Endothelial cell of umbilical vein (primary cell): Measurements from ENCODE around the gene SLC12A4. TPM values are rescaled to one million over a fixed set of nuclear protein-coding genes. Genes with fewer than 3 reads are reported as not detected.

Experiments
- BruUV-seq: library from RNA; stranded (reverse); fragments of 400-500 nt; replicated peaks from 2 replicates; lab custom pipeline; 2021; lab: Mats Ljungman, UMichigan
- CTCF ChIA-PET: fragments of 300-600, 350-600 bp; sonication (Branson Sonifier 250); formaldehyde crosslinking; loops from one replicate; lab custom pipeline; 2021; ENCODE audit warnings: antibody characterized with exemption, inconsistent platforms; lab: Charles Lee
- POLR2A ChIA-PET: fragments of 300-600, 350-600 bp; sonication (Branson Sonifier 250); formaldehyde crosslinking; loops from one replicate; lab custom pipeline; 2021; ENCODE audit warnings: antibody characterized with exemption, inconsistent platforms; lab: Charles Lee
- DNase-seq: peaks from one replicate; pipeline ENCODE4 v3.0.0-alpha.2; 2011; ENCODE audit warnings: low read depth, low spot score
- FAIRE-seq: peaks from 2 replicates; lab custom pipeline; 2011; peaks lifted over from hg19 to GRCh38; lab: Jason Lieb, UNC
- H2AFZ ChIP-seq: 2 replicates; pipeline ENCODE4 v1.6.0; 2012; ENCODE audit warnings: low read depth, low read length, control low read depth, inconsistent platforms
- H3K27ac ChIP-seq: 2 replicates; pipeline ENCODE4 v1.5.1; 2011; ENCODE audit warnings: low read depth, mild to moderate bottlenecking, control low read depth, low read length, moderate library complexity; ENCODE audit not compliant: insufficient read depth
- H3K27me3 ChIP-seq, 2 experiments: 2 replicates each; pipeline versions ENCODE4 v1.6.0 to v1.6.1; 2011; ENCODE audit warnings: low read length in 2 of 2, mixed read lengths in 1 of 2; ENCODE audit not compliant: control insufficient read depth in 2 of 2, insufficient read depth in 2 of 2
- H3K36me3 ChIP-seq, 2 experiments: 2 replicates in 1 of 2; 3 replicates in 1 of 2; pipeline ENCODE4 v1.5.1; 2011; ENCODE audit warnings: low read length in 2 of 2, mild to moderate bottlenecking in 1 of 2, moderate library complexity in 1 of 2; ENCODE audit not compliant: control insufficient read depth in 2 of 2, insufficient read depth in 2 of 2; ENCODE audit errors: extremely low read depth in 1 of 2
- H3K4me1 ChIP-seq: 3 replicates; pipeline ENCODE4 v1.5.1; 2011; ENCODE audit warnings: mild to moderate bottlenecking, low read length; ENCODE audit not compliant: control insufficient read depth, insufficient read depth; ENCODE audit errors: extremely low read depth
- H3K4me2 ChIP-seq: 2 replicates; pipeline ENCODE4 v1.6.1; 2011; ENCODE audit warnings: low read length, control low read depth, mixed read lengths; ENCODE audit not compliant: insufficient read depth
- H3K4me3 ChIP-seq, 3 experiments: fragments of 200-600 bp in 1 of 3; sonication (generic), shearing (Covaris generic) in 1 of 3; replicated peaks in 1 of 3; 2 replicates each; pipeline ENCODE4 v1.5.1; 2011 to 2016; ENCODE audit warnings: control low read depth in 3 of 3, low read length in 3 of 3, mild to moderate bottlenecking in 2 of 3, inconsistent platforms in 1 of 3, low read depth in 1 of 3, moderate library complexity in 1 of 3; ENCODE audit not compliant: insufficient read depth in 1 of 3
- H3K79me2 ChIP-seq: 2 replicates; pipeline ENCODE4 v1.6.0; 2012; ENCODE audit warnings: low read length, inconsistent platforms; ENCODE audit not compliant: control insufficient read depth, insufficient read depth
- H3K9ac ChIP-seq: replicated peaks from 2 replicates; pipeline ENCODE3; 2011; ENCODE audit warnings: low read length, control low read depth; ENCODE audit not compliant: insufficient read depth; ENCODE audit errors: extremely low read depth
- H3K9me1 ChIP-seq: replicated peaks from 3 replicates; pipeline ENCODE4 v1.6.0; 2011; ENCODE audit warnings: mild to moderate bottlenecking, low read length; ENCODE audit not compliant: control insufficient read depth, insufficient read depth; ENCODE audit errors: extremely low read depth
- H3K9me3 ChIP-seq: replicated peaks from 2 replicates; pipeline ENCODE4 v1.5.1; 2012; ENCODE audit warnings: low read length, inconsistent platforms; ENCODE audit not compliant: control insufficient read depth, insufficient read depth
- H4K20me1 ChIP-seq: replicated peaks from 2 replicates; pipeline ENCODE3; 2011; ENCODE audit warnings: mild to moderate bottlenecking, low read length; ENCODE audit not compliant: control insufficient read depth, insufficient read depth; ENCODE audit errors: extremely low read depth
- CTCF ChIP-seq, 2 donors: IDR thresholded peaks; 1 replicate in 1 of 2; 2 replicates in 1 of 2; pipeline ENCODE4 v1.5.1; 2011; ENCODE audit warnings: low read length in 2 of 2, mild to moderate bottlenecking in 2 of 2, moderate library complexity in 2 of 2, control low read depth in 1 of 2, inconsistent platforms in 1 of 2, low read depth in 1 of 2; ENCODE audit not compliant: insufficient read depth in 1 of 2; ENCODE audit errors: extremely low read depth in 1 of 2
- FOS ChIP-seq: IDR thresholded peaks from 2 replicates; pipeline ENCODE4 v1.6.1; 2011; ENCODE audit warnings: mild to moderate bottlenecking, low read length, moderate library complexity, borderline replicate concordance; ENCODE audit not compliant: insufficient read depth
- JUN ChIP-seq: IDR thresholded peaks from 2 replicates; pipeline ENCODE4 v1.6.1; 2011; ENCODE audit warnings: borderline replicate concordance, low read depth; ENCODE audit not compliant: insufficient read length, insufficient read depth
- MYC ChIP-seq: IDR thresholded peaks from one replicate; pipeline ENCODE4 v1.6.1; 2011; ENCODE audit warnings: mild to moderate bottlenecking, low read depth, low read length
- POLR2A ChIP-seq: IDR thresholded peaks from 2 replicates; pipeline ENCODE4 v1.6.1; 2012; ENCODE audit warnings: low read depth, mild to moderate bottlenecking, control low read depth, low read length
- dilution Hi-C: fragments of 300-500 bp; cut with MboI; formaldehyde crosslinking; loops from one replicate; pipeline ENCODE4 v1.15.0; 2019; ENCODE audit warnings: low sequenced_read_pairs; ENCODE audit not compliant: extremely low pct_ligation_motif_present
- intact Hi-C: fragments of 100-400 bp; cut with micrococcal nuclease; formaldehyde crosslinking; loops from one replicate; pipeline ENCODE4 v1.10.0; 2022
- polyA plus RNA-seq, 4 experiments: library from polyadenylated mRNA; depleted of rRNA in 3 of 4; stranded (reverse) in 3 of 4; unstranded in 1 of 4; fragments of >200 nt; gene quantifications; 2 replicates each; pipeline versions ENCODE4 v1.2.1 to v1.2.3, GENCODE V29; 2011 to 2012; ENCODE audit warnings: missing spikeins in 1 of 4
- total RNA-seq: library from RNA; stranded (reverse); gene quantifications from 2 replicates; pipeline ENCODE4 v1.2.3, GENCODE V29; 2021

Gene SLC12A4
- total and polyA plus RNA-seq, 2 donors (not counting 3 experiments of a cell fraction or from before 2014, with no cell fraction given), result 110 to 114 TPM

GRCh38 chr16:67961551-67961957 is 6.9 kb downstream of the SLC12A4 start:
- no TSS peak for BruUV-seq
- dilution Hi-C loops, result no loop called here
- no peaks in the 10 kb centered on the region for H3K9me3 ChIP-seq

More at GRCh38 chr16:67961551-67961957, 6.9 kb downstream of the SLC12A4 start:
- TF ChIP-seq POLR2A, result no peak
- no peak for TF ChIP-seq FOS
- TF ChIP-seq JUN, result no peak
- TF ChIP-seq MYC, result no peak
- TF ChIP-seq CTCF (IDR thresholded peaks at IDR 0.05; ENCODE audit: extremely low read depth in 1 of 2, insufficient read depth in 1 of 2, low read depth in 1 of 2, low read length in 2 of 2), result no peak
- ChIA-PET POLR2A (no interaction called here), CTCF (interaction anchor here (2.7 kb wide), 1 partner anchor 79 kb away, joined by 8 read pairs; no protein-coding TSS in a partner anchor)
- FAIRE-seq, result no peak
- Histone ChIP-seq H3K27ac (no peak overlapping the region), H2AFZ (no peak overlapping the region), H3K9me1 (no peaks in the 10 kb centered on the region), H3K9ac (no peak overlapping the region), H3K4me3 (no peak overlapping the region), H3K4me2 (no peak overlapping the region), H3K27me3 (no peaks in the 10 kb centered on the region), H3K36me3 (peaks cover 12 to 50% of the 10 kb centered on the region in 2 experiments), H4K20me1 (no peaks in the 10 kb centered on the region), H3K4me1 (peaks cover 7% of the 10 kb centered on the region), H3K79me2 (peaks cover 36% of the 10 kb centered on the region)
- intact Hi-C loops, result no loop called here
- DNase-seq, result no peak
